ENCODE data around the gene PHC3.

PHC3 gene

DNA sequence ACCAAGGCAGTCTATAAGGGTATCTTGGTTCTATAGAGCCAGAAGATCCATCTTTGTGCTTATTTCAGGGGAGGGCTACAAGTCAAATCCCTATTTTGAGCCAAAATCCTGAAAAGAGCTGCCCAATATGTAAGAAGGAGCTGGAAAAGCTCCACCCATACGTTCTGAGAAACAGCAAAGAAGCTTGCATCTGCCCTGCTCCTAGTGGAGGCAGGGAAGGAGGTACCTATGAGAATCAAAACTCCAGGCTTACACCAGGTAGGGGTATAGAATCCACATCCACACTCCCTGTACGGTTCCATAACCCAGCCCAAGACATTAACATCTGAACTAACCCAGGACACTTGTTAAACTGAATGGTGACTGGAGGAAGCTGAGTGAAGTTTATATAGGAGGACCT, 30.0 kb downstream of the PHC3 start:
- Histone ChIP-seq H3K27me3 (ENCODE audit: insufficient read depth, low read depth) (no peaks in the 10 kb centered on the region), H3K9ac (no peak overlapping the region), H3K27ac (no peak overlapping the region), H3K4me3 (IDR thresholded peaks at IDR 0.05; ENCODE audit: insufficient read depth, low read depth, low read length) (no peak overlapping the region), H3K79me2 (ENCODE audit: insufficient read depth, low read depth) (peaks cover 79% of the 10 kb centered on the region), H3K36me3 (ENCODE audit: insufficient read depth) (peaks cover 7% of the 10 kb centered on the region; the same call in 1 of the 2 replicates), H4K20me1 (ENCODE audit: insufficient read depth) (peaks cover 8% of the 10 kb centered on the region; the same call in 1 of the 2 replicates), H3K4me1 (ENCODE audit: low read depth, poor library complexity, severe bottlenecking) (peaks cover 30% of the 10 kb centered on the region), H2AFZ (ENCODE audit: low read depth) (no peak overlapping the region), H3K4me2 (no peak overlapping the region)
- TF ChIP-seq, protein P1, sequence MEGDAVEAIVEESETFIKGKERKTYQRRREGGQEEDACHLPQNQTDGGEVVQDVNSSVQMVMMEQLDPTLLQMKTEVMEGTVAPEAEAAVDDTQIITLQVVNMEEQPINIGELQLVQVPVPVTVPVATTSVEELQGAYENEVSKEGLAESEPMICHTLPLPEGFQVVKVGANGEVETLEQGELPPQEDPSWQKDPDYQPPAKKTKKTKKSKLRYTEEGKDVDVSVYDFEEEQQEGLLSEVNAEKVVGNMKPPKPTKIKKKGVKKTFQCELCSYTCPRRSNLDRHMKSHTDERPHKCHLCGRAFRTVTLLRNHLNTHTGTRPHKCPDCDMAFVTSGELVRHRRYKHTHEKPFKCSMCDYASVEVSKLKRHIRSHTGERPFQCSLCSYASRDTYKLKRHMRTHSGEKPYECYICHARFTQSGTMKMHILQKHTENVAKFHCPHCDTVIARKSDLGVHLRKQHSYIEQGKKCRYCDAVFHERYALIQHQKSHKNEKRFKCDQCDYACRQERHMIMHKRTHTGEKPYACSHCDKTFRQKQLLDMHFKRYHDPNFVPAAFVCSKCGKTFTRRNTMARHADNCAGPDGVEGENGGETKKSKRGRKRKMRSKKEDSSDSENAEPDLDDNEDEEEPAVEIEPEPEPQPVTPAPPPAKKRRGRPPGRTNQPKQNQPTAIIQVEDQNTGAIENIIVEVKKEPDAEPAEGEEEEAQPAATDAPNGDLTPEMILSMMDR (conservative IDR thresholded peaks at IDR 0.05; ENCODE audit: low read depth, low read length), result no peak

DNA sequence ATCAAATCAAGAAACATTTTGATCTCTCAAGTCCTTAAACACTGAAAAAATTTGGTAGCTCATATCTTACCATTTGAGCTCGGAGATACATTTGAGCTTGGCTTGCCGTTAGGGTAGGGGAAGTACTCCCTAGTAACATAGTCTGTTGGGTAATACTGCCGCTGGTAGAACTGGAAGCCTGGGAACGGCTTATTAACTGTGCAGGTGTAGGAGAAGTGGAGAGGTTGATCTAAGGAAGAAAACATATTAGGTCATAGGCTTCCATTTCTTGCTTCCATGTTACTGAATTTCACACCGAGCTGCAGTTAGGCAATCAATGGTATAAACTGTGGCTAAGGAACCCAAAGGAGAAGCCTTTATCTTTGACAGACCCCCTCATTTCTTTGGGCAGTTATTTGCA, 32.5 kb downstream of the PHC3 start:
- H4K20me1 ChIP-seq (ENCODE audit: insufficient read depth), result peaks cover 3% of the 10 kb centered on the region; the same call in 1 of the 2 replicates
- H3K36me3 ChIP-seq (ENCODE audit: insufficient read depth), result no peaks in the 10 kb centered on the region; the same call in 1 of the 2 replicates
- H3K27me3 ChIP-seq (ENCODE audit: insufficient read depth, low read depth), result no peaks in the 10 kb centered on the region
- TF ChIP-seq, protein P1 (conservative IDR thresholded peaks at IDR 0.05; ENCODE audit: low read depth, low read length), result no peak
- H3K79me2 ChIP-seq (ENCODE audit: insufficient read depth, low read depth), result peaks cover 65% of the 10 kb centered on the region
- H3K9ac ChIP-seq, result no peak overlapping the region
- no peak overlapping the region for H2AFZ ChIP-seq (ENCODE audit: low read depth)
- H3K4me2 ChIP-seq, result no peak overlapping the region
- H3K4me1 ChIP-seq (ENCODE audit: low read depth, poor library complexity, severe bottlenecking), result peaks cover 27% of the 10 kb centered on the region
- no peak overlapping the region for H3K4me3 ChIP-seq (IDR thresholded peaks at IDR 0.05; ENCODE audit: insufficient read depth, low read depth, low read length)
- H3K27ac ChIP-seq, result no peak overlapping the region

DNA sequence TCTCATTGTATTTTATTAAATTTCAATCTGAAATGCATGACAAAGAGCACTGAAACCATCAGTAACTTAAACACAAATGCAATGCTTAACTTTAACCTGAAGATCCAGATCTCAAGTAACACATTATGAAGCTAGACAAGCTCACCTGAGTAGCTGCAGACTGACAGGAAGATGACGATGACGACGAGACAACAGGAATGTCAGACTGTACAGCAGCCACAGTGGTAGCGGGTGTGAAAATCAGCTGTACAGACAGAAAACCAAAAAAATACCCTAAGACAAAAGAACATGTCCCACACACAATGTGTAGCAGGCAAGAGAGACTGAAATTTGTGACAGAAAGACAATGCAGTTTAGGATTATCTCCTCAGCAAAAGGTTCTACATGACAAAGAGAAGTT, 36.3 kb downstream of the PHC3 start:
- Histone ChIP-seq H3K27me3 (ENCODE audit: insufficient read depth, low read depth) (no peaks in the 10 kb centered on the region), H3K9ac (no peak overlapping the region), H4K20me1 (ENCODE audit: insufficient read depth) (no peaks in the 10 kb centered on the region), H3K79me2 (ENCODE audit: insufficient read depth, low read depth) (peaks cover 35% of the 10 kb centered on the region; the same call in 1 of the 2 replicates), H3K4me1 (ENCODE audit: low read depth, poor library complexity, severe bottlenecking) (peaks cover 24% of the 10 kb centered on the region), H3K4me3 (IDR thresholded peaks at IDR 0.05; ENCODE audit: insufficient read depth, low read depth, low read length) (no peak overlapping the region), H3K36me3 (ENCODE audit: insufficient read depth) (no peaks in the 10 kb centered on the region; the same call in 1 of the 2 replicates), H2AFZ (ENCODE audit: low read depth) (no peak overlapping the region), H3K4me2 (no peak overlapping the region), H3K27ac (no peak overlapping the region)
- TF ChIP-seq, protein P1 (conservative IDR thresholded peaks at IDR 0.05; ENCODE audit: low read depth, low read length), result no peak

DNA sequence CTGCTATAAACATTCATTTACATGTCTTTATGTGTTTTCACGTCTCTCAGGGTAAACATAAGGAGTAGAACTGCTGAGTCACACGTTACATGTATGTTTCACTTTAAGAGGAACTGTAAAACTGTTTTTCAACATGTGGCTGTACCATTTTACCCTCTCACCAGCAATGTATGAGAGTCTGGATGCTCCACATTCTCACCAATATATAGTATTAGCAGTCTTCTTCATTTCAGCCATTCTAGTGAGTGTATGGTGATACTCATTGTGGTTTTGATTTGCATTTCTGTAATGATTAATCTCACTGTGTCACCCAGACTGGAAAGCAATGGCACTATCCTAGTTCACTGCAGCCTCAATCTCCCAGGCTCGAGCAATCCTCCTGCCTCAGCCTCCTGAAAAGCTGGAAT, 37.1 kb downstream of the PHC3 start:
- Histone ChIP-seq H2AFZ (ENCODE audit: low read depth) (no peak overlapping the region), H3K27me3 (ENCODE audit: insufficient read depth, low read depth) (no peaks in the 10 kb centered on the region), H3K9ac (no peak overlapping the region), H3K79me2 (ENCODE audit: insufficient read depth, low read depth) (peaks cover 27% of the 10 kb centered on the region; the same call in 1 of the 2 replicates), H3K36me3 (ENCODE audit: insufficient read depth) (no peaks in the 10 kb centered on the region; the same call in 1 of the 2 replicates), H3K4me3 (IDR thresholded peaks at IDR 0.05; ENCODE audit: insufficient read depth, low read depth, low read length) (no peak overlapping the region), H4K20me1 (ENCODE audit: insufficient read depth) (no peaks in the 10 kb centered on the region), H3K4me2 (no peak overlapping the region), H3K27ac (peak overlapping the region; percentile 3; the same call in 1 of the 2 replicates), H3K4me1 (ENCODE audit: low read depth, poor library complexity, severe bottlenecking) (peaks cover 24% of the 10 kb centered on the region)
- TF ChIP-seq, protein P1 (conservative IDR thresholded peaks at IDR 0.05; ENCODE audit: low read depth, low read length), result no peak

Data from KMS-11 (cell line).